ENCODE data around the gene ADAD2.

DNA sequence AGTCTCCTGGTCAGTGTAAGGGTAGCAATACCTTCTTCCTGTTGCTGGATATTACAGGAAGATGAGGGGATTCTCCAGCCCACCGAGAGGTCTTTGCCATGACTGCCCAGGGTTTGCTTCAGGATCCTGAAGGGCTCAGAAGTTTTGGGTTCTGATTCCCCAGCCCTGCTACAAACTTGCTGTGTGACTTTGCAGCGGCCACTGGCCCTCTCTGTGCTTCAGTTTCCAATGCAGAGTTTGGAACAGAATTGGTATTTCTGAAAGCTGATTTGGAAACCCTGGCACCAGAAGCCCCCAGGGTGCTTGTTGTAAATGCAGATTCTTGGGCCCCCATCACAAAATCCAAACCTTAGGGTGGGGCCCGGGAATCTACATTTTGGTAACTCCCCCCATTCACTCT is 34.2 kb downstream of the ADAD2 start:
- TF ChIP-seq, protein P1, sequence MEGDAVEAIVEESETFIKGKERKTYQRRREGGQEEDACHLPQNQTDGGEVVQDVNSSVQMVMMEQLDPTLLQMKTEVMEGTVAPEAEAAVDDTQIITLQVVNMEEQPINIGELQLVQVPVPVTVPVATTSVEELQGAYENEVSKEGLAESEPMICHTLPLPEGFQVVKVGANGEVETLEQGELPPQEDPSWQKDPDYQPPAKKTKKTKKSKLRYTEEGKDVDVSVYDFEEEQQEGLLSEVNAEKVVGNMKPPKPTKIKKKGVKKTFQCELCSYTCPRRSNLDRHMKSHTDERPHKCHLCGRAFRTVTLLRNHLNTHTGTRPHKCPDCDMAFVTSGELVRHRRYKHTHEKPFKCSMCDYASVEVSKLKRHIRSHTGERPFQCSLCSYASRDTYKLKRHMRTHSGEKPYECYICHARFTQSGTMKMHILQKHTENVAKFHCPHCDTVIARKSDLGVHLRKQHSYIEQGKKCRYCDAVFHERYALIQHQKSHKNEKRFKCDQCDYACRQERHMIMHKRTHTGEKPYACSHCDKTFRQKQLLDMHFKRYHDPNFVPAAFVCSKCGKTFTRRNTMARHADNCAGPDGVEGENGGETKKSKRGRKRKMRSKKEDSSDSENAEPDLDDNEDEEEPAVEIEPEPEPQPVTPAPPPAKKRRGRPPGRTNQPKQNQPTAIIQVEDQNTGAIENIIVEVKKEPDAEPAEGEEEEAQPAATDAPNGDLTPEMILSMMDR (conservative IDR thresholded peaks at IDR 0.05): no peak
- TF ChIP-seq EZH2 (IDR thresholded peaks at IDR 0.05; ENCODE audit: low read depth): no peak
